HG02571 (cell line): Measurements from ENCODE around the gene TNFAIP1.

Source experiments
- ATAC-seq: cut with Tn5 transposase; IDR thresholded peaks from one replicate; pipeline ENCODE4 v1.9.1; 2021; ENCODE audit warnings: mild to moderate bottlenecking, moderate library complexity; ENCODE audit not compliant: unreplicated experiment

Gene TNFAIP1

GRCh38 chr17:28344011-28344410 lies 8.4 kb downstream of the TNFAIP1 start:
- ATAC-seq, result no peak

GRCh38 chr17:28344435-28344901 lies 8.9 kb downstream of the TNFAIP1 start:
- no peak for ATAC-seq

- no peak for ATAC-seq
These were observed 10.0 kb downstream of the TNFAIP1 start for GRCh38 chr17:28345419-28346198.

- no peak for ATAC-seq
These were observed 10.6 kb downstream of the TNFAIP1 start for GRCh38 chr17:28346199-28346580.

- ATAC-seq, result no peak
These were observed 11.2 kb downstream of the TNFAIP1 start for GRCh38 chr17:28346746-28347246.

- ATAC-seq, result no peak
These were observed 11.8 kb downstream of the TNFAIP1 start for GRCh38 chr17:28347261-28347891.

GRCh38 chr17:28348979-28349378 lies 13.4 kb downstream of the TNFAIP1 start:
- ATAC-seq, result no peak

- ATAC-seq, result no peak
These were observed 14.7 kb downstream of the TNFAIP1 start for GRCh38 chr17:28350271-28350670.

GRCh38 chr17:28357061-28357900 lies 21.7 kb downstream of the TNFAIP1 start, which contains the start of gene POLDIP2:
TSS of gene POLDIP2 (minus strand) at chr17:28357527. CDS start at chr17:28357448, 79 bp downstream.
- peak; percentile 94 for ATAC-seq

- ATAC-seq, result no peak
These were observed 22.3 kb downstream of the TNFAIP1 start for GRCh38 chr17:28357901-28358197.

- no peak for ATAC-seq
These were observed 27.6 kb downstream of the TNFAIP1 start for GRCh38 chr17:28363186-28363585.

GRCh38 chr17:28363776-28364650 lies 28.5 kb downstream of the TNFAIP1 start:
- no peak for ATAC-seq

- ATAC-seq, result no peak
These were observed 29.3 kb downstream of the TNFAIP1 start, which contains the start of gene SEBOX for GRCh38 chr17:28364665-28365363. TSS of gene SEBOX (minus strand) at chr17:28365199. CDS start at chr17:28365151, 48 bp downstream.

- ATAC-seq, result no peak
These were observed 29.9 kb downstream of the TNFAIP1 start for GRCh38 chr17:28365487-28365886.

GRCh38 chr17:28366605-28367004 lies 31.0 kb downstream of the TNFAIP1 start:
- ATAC-seq, result no peak

- no peak for ATAC-seq
These were observed 32.2 kb downstream of the TNFAIP1 start for GRCh38 chr17:28367641-28368305.

GRCh38 chr17:28368306-28368831 lies 32.8 kb downstream of the TNFAIP1 start:
- no peak for ATAC-seq

- ATAC-seq, result no peak
These were observed 33.5 kb downstream of the TNFAIP1 start for GRCh38 chr17:28368915-28369683.
